Astrocyte of the cerebellum (primary cell): ENCODE data around the gene FCMR.

ENCODE experiments used
- DNase-seq: peaks from one replicate; pipeline ENCODE4 v3.0.0-alpha.2; 2011; ENCODE audit warnings: low read depth
- H3K4me3 ChIP-seq: 2 replicates; pipeline ENCODE4 v1.5.1; 2011; ENCODE audit warnings: mild to moderate bottlenecking, low read depth, low read length, moderate library complexity
- in situ Hi-C: cut with HindIII; loops from 2 replicates; pipeline ENCODE4 v1.10.0; 2017; ENCODE audit warnings: low sequenced_read_pairs
- TF ChIP-seq, protein P1 (sequence below): IDR thresholded peaks from 2 replicates; pipeline ENCODE4 v1.5.1; 2012; ENCODE audit warnings: low read length, low read depth, moderate library complexity, mild to moderate bottlenecking; ENCODE audit errors: missing control alignments

FCMR gene

DNA sequence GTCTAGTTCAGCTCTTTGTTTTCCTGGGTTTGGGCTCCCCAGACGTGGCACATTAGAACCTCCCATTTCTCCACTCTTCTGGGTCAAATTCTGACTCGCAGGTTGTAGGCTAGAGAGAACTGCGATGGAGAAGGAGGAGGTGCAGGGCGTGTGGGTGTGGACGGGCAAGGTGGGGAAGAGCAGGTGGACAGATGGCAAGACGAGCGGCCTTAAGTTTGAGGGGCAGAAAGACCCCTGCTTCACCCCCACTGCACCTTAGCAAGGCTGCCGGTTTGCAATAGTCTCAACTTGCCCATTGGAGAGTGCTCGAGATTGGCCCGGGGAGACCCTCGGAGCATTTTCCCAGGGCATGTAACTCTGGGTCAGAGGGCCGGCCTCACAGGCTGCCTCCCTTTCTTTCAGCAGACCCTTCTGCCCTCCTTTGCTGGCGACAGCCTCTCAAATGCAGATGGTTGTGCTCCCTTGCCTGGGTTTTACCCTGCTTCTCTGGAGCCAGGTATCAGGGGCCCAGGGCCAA lies 22.8 kb downstream of the FCMR start:
- no peak for DNase-seq
- H3K4me3 ChIP-seq, result no peak overlapping the region
- TF ChIP-seq, protein P1, sequence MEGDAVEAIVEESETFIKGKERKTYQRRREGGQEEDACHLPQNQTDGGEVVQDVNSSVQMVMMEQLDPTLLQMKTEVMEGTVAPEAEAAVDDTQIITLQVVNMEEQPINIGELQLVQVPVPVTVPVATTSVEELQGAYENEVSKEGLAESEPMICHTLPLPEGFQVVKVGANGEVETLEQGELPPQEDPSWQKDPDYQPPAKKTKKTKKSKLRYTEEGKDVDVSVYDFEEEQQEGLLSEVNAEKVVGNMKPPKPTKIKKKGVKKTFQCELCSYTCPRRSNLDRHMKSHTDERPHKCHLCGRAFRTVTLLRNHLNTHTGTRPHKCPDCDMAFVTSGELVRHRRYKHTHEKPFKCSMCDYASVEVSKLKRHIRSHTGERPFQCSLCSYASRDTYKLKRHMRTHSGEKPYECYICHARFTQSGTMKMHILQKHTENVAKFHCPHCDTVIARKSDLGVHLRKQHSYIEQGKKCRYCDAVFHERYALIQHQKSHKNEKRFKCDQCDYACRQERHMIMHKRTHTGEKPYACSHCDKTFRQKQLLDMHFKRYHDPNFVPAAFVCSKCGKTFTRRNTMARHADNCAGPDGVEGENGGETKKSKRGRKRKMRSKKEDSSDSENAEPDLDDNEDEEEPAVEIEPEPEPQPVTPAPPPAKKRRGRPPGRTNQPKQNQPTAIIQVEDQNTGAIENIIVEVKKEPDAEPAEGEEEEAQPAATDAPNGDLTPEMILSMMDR, result no peak
- in situ Hi-C loops, result no loop called here

DNA sequence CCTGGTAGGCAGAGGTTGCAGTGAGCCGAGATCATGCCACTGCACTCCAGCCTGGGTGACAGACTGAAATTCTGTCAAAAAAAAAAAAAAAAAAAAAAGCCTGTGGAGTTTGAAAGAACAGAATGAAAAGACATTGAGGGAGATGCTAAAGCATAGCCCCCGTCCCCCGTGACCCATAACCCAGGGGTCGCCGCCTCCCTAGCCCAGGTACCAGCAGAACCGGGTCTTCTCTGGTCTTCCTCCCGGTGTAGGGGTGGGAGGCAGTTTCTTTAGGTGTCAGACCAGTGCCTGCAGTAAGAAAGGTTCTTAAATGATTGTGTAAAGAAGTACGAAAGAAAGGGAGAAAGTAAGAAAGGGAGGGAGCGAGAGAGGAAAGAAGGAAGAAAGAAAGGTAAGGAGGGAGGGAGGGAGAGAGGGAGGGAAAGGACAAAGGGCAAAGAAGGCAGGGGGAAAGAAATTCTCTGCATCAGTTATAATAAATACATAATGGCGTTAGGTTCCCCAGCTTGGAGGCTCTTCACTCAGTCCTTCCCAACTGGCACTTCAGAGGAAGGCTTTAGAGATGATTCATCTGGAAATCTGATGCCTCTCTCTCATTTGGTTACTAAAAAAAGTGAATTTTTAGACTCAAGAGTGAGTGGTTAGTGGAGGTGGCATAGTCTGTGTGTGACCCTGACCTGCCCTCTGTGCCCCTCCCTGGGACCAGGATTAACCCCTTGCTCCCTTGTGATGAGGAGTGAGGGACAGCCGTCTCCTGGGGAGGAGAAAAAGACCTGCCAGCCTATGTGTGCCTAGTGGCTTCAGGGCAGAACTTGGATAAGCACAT lies 23.4 kb downstream of the FCMR start:
- in situ Hi-C loops, result no loop called here
- H3K4me3 ChIP-seq, result no peak overlapping the region
- TF ChIP-seq, protein P1, result no peak
- peak; percentile 19 for DNase-seq

DNA sequence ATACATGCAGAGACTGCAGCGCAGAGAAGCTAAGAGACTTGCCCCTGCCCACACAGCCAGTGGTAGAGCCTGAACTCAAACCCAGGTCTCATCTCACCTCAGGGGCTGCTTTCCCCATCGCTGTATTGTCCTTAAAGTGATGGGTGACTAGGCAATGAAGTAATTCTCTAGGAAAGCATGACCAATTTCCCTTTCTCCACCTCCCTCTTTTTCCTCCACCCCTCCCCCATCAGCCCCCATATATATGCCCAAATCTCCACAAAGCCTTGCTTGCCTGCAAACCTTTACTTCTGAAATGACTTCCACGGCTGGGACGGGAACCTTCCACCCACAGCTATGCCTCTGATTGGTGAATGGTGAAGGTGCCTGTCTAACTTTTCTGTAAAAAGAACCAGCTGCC lies 24.6 kb downstream of the FCMR start, which contains the start of gene IL24:
Gene IL24, plus strand, starts transcription at position 269 of the 400 bp plus-strand sequence. CDS start 390 bp downstream, outside the sequence.
- DNase-seq, result no peak

DNA sequence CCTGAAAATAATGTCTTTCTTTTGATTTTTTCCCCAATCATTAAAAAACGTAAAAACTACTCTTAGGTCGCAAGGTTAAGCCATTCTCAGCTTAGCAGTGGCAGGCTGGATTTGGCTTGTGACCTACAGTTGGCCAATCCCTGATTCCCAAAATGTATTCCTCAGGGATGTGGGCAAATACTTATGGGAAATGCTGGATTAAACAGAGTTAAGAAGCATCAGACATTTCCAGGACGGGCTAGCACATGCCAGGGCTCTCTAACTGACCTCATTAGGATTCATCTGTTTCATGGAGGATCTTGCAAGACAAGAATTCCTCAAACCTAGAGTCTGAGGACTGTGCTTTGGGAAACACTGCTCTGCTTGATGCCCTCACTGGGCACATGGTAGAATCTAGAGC lies 25.5 kb downstream of the FCMR start:
- no peak overlapping the region for H3K4me3 ChIP-seq
- in situ Hi-C loops, result no loop called here
- DNase-seq, result no peak
- TF ChIP-seq, protein P1, result no peak

More for the DNA sequence above, 24.6 kb downstream of the FCMR start, which contains the start of gene IL24:
- no peak within 1 kb of the TSS for H3K4me3 ChIP-seq
- in situ Hi-C loops, result no loop called here
- TF ChIP-seq, protein P1, result no peak

DNA sequence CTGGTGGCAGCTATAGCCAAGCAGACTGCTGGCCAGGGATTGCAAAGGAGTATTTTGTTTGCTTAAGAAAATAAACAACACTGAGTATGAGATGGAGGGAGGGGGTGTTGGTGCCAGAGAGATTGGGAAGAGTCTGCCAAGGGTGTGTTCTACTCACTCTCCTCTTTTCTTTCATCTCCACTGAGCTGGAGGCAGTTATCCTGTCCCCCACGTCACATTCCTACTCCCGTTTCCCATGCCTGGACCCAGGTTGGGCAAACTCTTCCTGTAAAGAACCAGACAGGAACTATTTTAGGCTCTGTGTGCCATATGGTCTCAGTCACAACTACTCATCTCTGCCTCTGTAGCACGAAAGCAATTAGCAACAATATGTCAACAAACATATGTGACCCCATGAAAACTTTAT lies 25.9 kb downstream of the FCMR start:
- in situ Hi-C loops, result no loop called here

DNA sequence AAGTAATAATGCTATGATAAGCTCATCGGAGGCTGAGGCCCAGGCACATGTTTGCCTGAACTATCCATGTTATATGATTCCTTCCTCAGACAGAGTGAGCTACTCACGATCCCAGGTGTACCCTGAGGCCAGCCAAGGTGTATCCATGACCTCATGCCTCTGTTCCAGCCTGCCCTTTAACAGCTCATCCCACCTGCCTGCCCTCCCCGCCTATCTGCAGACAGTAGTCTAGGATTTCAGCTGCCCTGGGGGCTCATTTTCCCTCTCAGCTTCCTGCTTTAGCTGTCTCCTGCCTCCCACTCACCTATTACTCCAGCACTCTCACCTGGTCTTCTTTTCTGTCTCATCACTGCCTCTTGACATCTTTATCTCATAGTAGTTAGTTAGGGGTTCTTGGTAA lies 26.4 kb downstream of the FCMR start:
- DNase-seq, result no peak
- TF ChIP-seq, protein P1, result no peak
- no peak overlapping the region for H3K4me3 ChIP-seq
- in situ Hi-C loops, result no loop called here

More for the DNA sequence above, 25.9 kb downstream of the FCMR start:
- DNase-seq, result no peak
- no peak overlapping the region for H3K4me3 ChIP-seq
- TF ChIP-seq, protein P1, result no peak
